IMR-90 (cell line): ENCODE results near the gene DNAH3. TPM values are rescaled to one million over a fixed set of nuclear protein-coding genes. Genes with fewer than 3 reads are reported as not detected.

Experiments
- ATAC-seq: fragments of 200-7000 bp; cut with Tn5 transposase; 2 replicates; pipeline ENCODE4 v1.9.1; 2020; ENCODE audit warnings: low read depth, mild to moderate bottlenecking, moderate library complexity
- BruUV-seq: library from RNA; stranded (reverse); fragments of 400-500 nt; replicated peaks from 2 replicates; lab custom pipeline; 2021; lab: Mats Ljungman, UMichigan
- CTCF ChIA-PET: fragments of 300-600 bp; formaldehyde crosslinking; extraction: SDS; loops from one replicate; lab custom pipeline; 2021; ENCODE audit warnings: antibody characterized with exemption; lab: Yijun Ruan, JAX
- POLR2A ChIA-PET: fragments of 300-600 bp; sonication (Branson Sonifier 250); formaldehyde crosslinking; loops from one replicate; lab custom pipeline; 2022; ENCODE audit warnings: antibody characterized with exemption; ENCODE audit not compliant: unreplicated experiment; lab: Charles Lee
- DNase-seq: peaks from one replicate; pipeline ENCODE4 v3.0.0; 2013
- H2AFZ ChIP-seq: replicated peaks from 2 replicates; pipeline ENCODE3; 2013; ENCODE audit warnings: low read length, mild to moderate bottlenecking; ENCODE audit not compliant: poor library complexity
- H2AK5ac ChIP-seq: 2 replicates; pipeline ENCODE4 v1.6.1; 2013; ENCODE audit warnings: low read depth, low read length, inconsistent platforms
- H2AK9ac ChIP-seq: replicated peaks from 2 replicates; pipeline ENCODE3; 2013; ENCODE audit warnings: mild to moderate bottlenecking, low read depth, low read length, moderate library complexity; ENCODE audit not compliant: poor library complexity
- H2BK120ac ChIP-seq: 2 replicates; pipeline ENCODE4 v1.6.1; 2013; ENCODE audit warnings: low read depth, low read length, inconsistent platforms
- H2BK15ac ChIP-seq: 3 replicates; pipeline ENCODE4 v1.6.1; 2013; ENCODE audit warnings: low read depth, low read length, inconsistent platforms
- H2BK20ac ChIP-seq: 2 replicates; pipeline ENCODE4 v1.6.1; 2013; ENCODE audit warnings: low read depth, mild to moderate bottlenecking, inconsistent platforms, low read length, moderate library complexity
- H2BK5ac ChIP-seq: 2 replicates; pipeline ENCODE4 v1.6.1; 2013; ENCODE audit warnings: mild to moderate bottlenecking, low read depth, low read length, inconsistent platforms; ENCODE audit not compliant: poor library complexity, severe bottlenecking
- H3K14ac ChIP-seq: replicated peaks from 2 replicates; pipeline ENCODE4 v1.6.1; 2013; ENCODE audit warnings: low read depth, low read length, inconsistent platforms
- H3K18ac ChIP-seq: 2 replicates; pipeline ENCODE4 v1.6.1; 2013; ENCODE audit warnings: low read depth, low read length, control low read depth
- H3K23ac ChIP-seq: 2 replicates; pipeline ENCODE4 v1.6.1; 2013; ENCODE audit warnings: low read depth, low read length, inconsistent platforms
- H3K27ac ChIP-seq: 2 replicates; pipeline ENCODE4 v1.5.1; 2013; ENCODE audit warnings: mild to moderate bottlenecking, control low read depth, low read length; ENCODE audit not compliant: insufficient read depth
- H3K27me3 ChIP-seq: 2 replicates; pipeline ENCODE4 v1.6.1; 2013; ENCODE audit warnings: low read length; ENCODE audit not compliant: control insufficient read depth, insufficient read depth
- H3K36me3 ChIP-seq: 2 replicates; pipeline ENCODE4 v1.6.1; 2013; ENCODE audit warnings: low read length, mixed read lengths; ENCODE audit not compliant: control insufficient read depth, insufficient read depth
- H3K4ac ChIP-seq: 2 replicates; pipeline ENCODE4 v1.6.1; 2013; ENCODE audit warnings: low read depth, low read length, inconsistent platforms
- H3K4me1 ChIP-seq: 2 replicates; pipeline ENCODE4 v1.6.1; 2013; ENCODE audit warnings: low read length, mixed read lengths; ENCODE audit not compliant: control insufficient read depth, insufficient read depth
- H3K4me2 ChIP-seq: 2 replicates; pipeline ENCODE4 v1.6.1; 2013; ENCODE audit warnings: low read depth, mild to moderate bottlenecking, control low read depth, low read length, moderate library complexity
- H3K4me3 ChIP-seq: 2 replicates; pipeline ENCODE4 v1.5.1; 2013; ENCODE audit warnings: low read depth, mild to moderate bottlenecking, control low read depth, low read length, moderate library complexity; ENCODE audit not compliant: insufficient read depth
- H3K56ac ChIP-seq: 2 replicates; pipeline ENCODE4 v1.6.1; 2013; ENCODE audit warnings: low read length, inconsistent platforms; ENCODE audit not compliant: insufficient read depth; ENCODE audit errors: extremely low read depth
- H3K79me1 ChIP-seq, 2 experiments: 2 replicates each; pipeline ENCODE4 v1.6.1; 2013; ENCODE audit warnings: low read length in 2 of 2, inconsistent platforms in 1 of 2, low read depth in 1 of 2
- H3K9ac ChIP-seq: 2 replicates; pipeline ENCODE4 v1.6.1; 2013; ENCODE audit warnings: low read depth, low read length, control low read depth
- H3K9me1 ChIP-seq: 2 replicates; pipeline ENCODE4 v1.6.1; 2013; ENCODE audit warnings: low read length, inconsistent platforms; ENCODE audit not compliant: insufficient read depth
- H3K9me3 ChIP-seq: 2 replicates; pipeline ENCODE4 v1.6.1; 2013; ENCODE audit warnings: low read length; ENCODE audit not compliant: control insufficient read depth, insufficient read depth
- H4K20me1 ChIP-seq: 2 replicates; pipeline ENCODE4 v1.6.1; 2013; ENCODE audit warnings: low read length, inconsistent platforms; ENCODE audit not compliant: insufficient read depth
- H4K5ac ChIP-seq: 2 replicates; pipeline ENCODE4 v1.6.1; 2013; ENCODE audit warnings: mild to moderate bottlenecking, low read depth, low read length, control low read depth
- H4K8ac ChIP-seq, 2 experiments: 2 replicates each; pipeline ENCODE4 v1.6.1; 2013; ENCODE audit warnings: low read depth in 2 of 2, low read length in 2 of 2, control low read depth in 1 of 2, inconsistent platforms in 1 of 2
- H4K91ac ChIP-seq: 2 replicates; pipeline ENCODE4 v1.6.1; 2013; ENCODE audit warnings: low read depth, low read length, inconsistent platforms; ENCODE audit not compliant: insufficient read depth
- BHLHE40 ChIP-seq: fragments of 150-350 bp; IDR thresholded peaks from 2 replicates; pipeline ENCODE4 v1.6.1; 2016; ENCODE audit warnings: mild to moderate bottlenecking, low read depth, low read length
- CHD1 ChIP-seq: IDR thresholded peaks from 2 replicates; pipeline ENCODE4 v1.6.1; 2012; ENCODE audit warnings: low read depth, low read length, improper control_type of control experiment
- CTCF ChIP-seq: conservative IDR thresholded peaks from 2 replicates; pipeline ENCODE4 v1.5.1; 2012; ENCODE audit warnings: mild to moderate bottlenecking, low read depth, low read length, improper control_type of control experiment
- FOS ChIP-seq: fragments of 150-350 bp; IDR thresholded peaks from 2 replicates; pipeline ENCODE4 v1.6.1; 2016; ENCODE audit warnings: low read depth, low read length
- MAZ ChIP-seq: IDR thresholded peaks from 2 replicates; pipeline ENCODE4 v1.6.1; 2012; ENCODE audit warnings: low read depth, mild to moderate bottlenecking, low read length, improper control_type of control experiment, moderate library complexity, borderline replicate concordance
- NFE2L2 ChIP-seq: fragments of 150-350 bp; IDR thresholded peaks from 2 replicates; pipeline ENCODE4 v1.6.1; 2016; ENCODE audit warnings: low read depth, mild to moderate bottlenecking, low read length
- POLR2A ChIP-seq: IDR thresholded peaks from 2 replicates; pipeline ENCODE4 v1.6.1; 2012; ENCODE audit warnings: mild to moderate bottlenecking, low read depth, low read length
- RAD21 ChIP-seq: IDR thresholded peaks from 2 replicates; pipeline ENCODE4 v1.6.1; 2012; ENCODE audit warnings: low read length, improper control_type of control experiment
- USF2 ChIP-seq: fragments of 150-350 bp; IDR thresholded peaks from 2 replicates; pipeline ENCODE4 v1.6.1; 2017; ENCODE audit warnings: mild to moderate bottlenecking, antibody characterized with exemption, low read length, low read depth
- WGBS, 2 experiments: methylation state at CpG; one replicate each; pipeline versions ENCODE4 v1.1.5 to v1.1.7; 2013; ENCODE audit warnings: missing lambda C conversion rate in 2 of 2; ENCODE audit not compliant: insufficient read length in 1 of 2; ENCODE audit errors: extremely low coverage in 2 of 2; 5-methylcytosine and 5-hydroxymethylcytosine counted together
- dilution Hi-C: fragments of 300-500 bp; cut with HindIII; formaldehyde crosslinking; loops from one replicate; pipeline ENCODE4 v1.14.3; 2018; ENCODE audit warnings: low sequenced_read_pairs; ENCODE audit not compliant: unreplicated experiment
- in situ Hi-C: fragments of 300-500 bp; cut with MboI; formaldehyde crosslinking; loops from 3 replicates; pipeline ENCODE4 v1.14.3; 2019; ENCODE audit warnings: low sequenced_read_pairs, inconsistent platforms, mixed read lengths
- intact Hi-C: fragments of 100-400 bp; cut with micrococcal nuclease; formaldehyde crosslinking; loops from 2 replicates; pipeline ENCODE4 v1.10.0; 2022
- polyA plus RNA-seq, 3 experiments: library from polyadenylated mRNA; depleted of rRNA; stranded (reverse); fragments of >200 nt; gene quantifications; 2 replicates each; pipeline ENCODE4 v1.2.3, GENCODE V29; 2012; ENCODE audit warnings: low replicate concordance in 1 of 3
- total RNA-seq: library from RNA; depleted of rRNA; stranded (reverse); fragments of >200 nt; gene quantifications from 2 replicates; pipeline ENCODE4 v1.2.3, GENCODE V29; 2012

Gene DNAH3
- total and polyA plus RNA-seq, 2 of the 4 experiments (the other 2 are of a cell fraction), result not detected

- no peak overlapping the region for H2BK20ac ChIP-seq
- no peaks in the 10 kb centered on the region for H4K20me1 ChIP-seq
- no peak overlapping the region for H3K9ac ChIP-seq
- H3K4me1 ChIP-seq, result no peaks in the 10 kb centered on the region
- H3K9me1 ChIP-seq, result no peaks in the 10 kb centered on the region
- DNase-seq, result no peak
- H3K18ac ChIP-seq, result no peak overlapping the region
- no peak overlapping the region for H4K5ac ChIP-seq
- no peak overlapping the region for H3K56ac ChIP-seq
- H2AFZ ChIP-seq, result no peak overlapping the region
- in situ Hi-C loops, result no loop called here
- intact Hi-C loops, result no loop called here
- dilution Hi-C loops, result no loop called here
- no peak overlapping the region for H2AK5ac ChIP-seq
- no peaks in the 10 kb centered on the region for H3K9me3 ChIP-seq
- H3K27ac ChIP-seq, result no peak overlapping the region
- TF ChIP-seq NFE2L2 (no peak), CTCF (no peak), RAD21 (no peak), BHLHE40 (no peak), CHD1 (no peak), POLR2A (no peak), USF2 (no peak), FOS (no peak), MAZ (no peak)
- no peak overlapping the region for H4K91ac ChIP-seq
- H3K4me3 ChIP-seq, result no peak overlapping the region
- no peak for ATAC-seq
- H3K14ac ChIP-seq, result no peak overlapping the region
- no peak overlapping the region for H3K4me2 ChIP-seq
- H2BK5ac ChIP-seq, result no peak overlapping the region
- no peak overlapping the region for H4K8ac ChIP-seq
- H3K23ac ChIP-seq, result no peak overlapping the region
- H3K27me3 ChIP-seq, result peaks cover 3% of the 10 kb centered on the region
- ChIA-PET POLR2A (no interaction called here), CTCF (no interaction called here)
- H3K79me1 ChIP-seq, result no peaks in the 10 kb centered on the region
- no peak overlapping the region for H2BK15ac ChIP-seq
- no CpG with 5 or more reads among the region's 1 CpG for whole genome bisulfite sequencing, 2 experiments
- no peak overlapping the region for H2AK9ac ChIP-seq
- BruUV-seq, result no TSS peak
- H3K4ac ChIP-seq, result no peak overlapping the region
- no peaks in the 10 kb centered on the region for H3K36me3 ChIP-seq
- H2BK120ac ChIP-seq, result no peak overlapping the region
Measured at GRCh38 chr16:21072976-21073375, 77.7 kb downstream of the DNAH3 start.
